HFF-Myc (cell line): ENCODE data around the gene TIGIT.

Experiments
- DNase-seq: peaks from one replicate; pipeline ENCODE4 v3.0.0-alpha.2; 2011; ENCODE audit warnings: low read depth; ENCODE audit errors: extremely low read depth
- H3K4me3 ChIP-seq: replicated peaks from 2 replicates; pipeline ENCODE4 v1.5.1; 2011; ENCODE audit warnings: low read depth, mild to moderate bottlenecking, control low read depth, low read length
- TF ChIP-seq, protein P1 (sequence below): IDR thresholded peaks from 2 replicates; pipeline ENCODE4 v1.5.1; 2012; ENCODE audit warnings: mild to moderate bottlenecking, low read depth, low read length, control low read depth; ENCODE audit errors: missing control alignments

TIGIT gene

DNA sequence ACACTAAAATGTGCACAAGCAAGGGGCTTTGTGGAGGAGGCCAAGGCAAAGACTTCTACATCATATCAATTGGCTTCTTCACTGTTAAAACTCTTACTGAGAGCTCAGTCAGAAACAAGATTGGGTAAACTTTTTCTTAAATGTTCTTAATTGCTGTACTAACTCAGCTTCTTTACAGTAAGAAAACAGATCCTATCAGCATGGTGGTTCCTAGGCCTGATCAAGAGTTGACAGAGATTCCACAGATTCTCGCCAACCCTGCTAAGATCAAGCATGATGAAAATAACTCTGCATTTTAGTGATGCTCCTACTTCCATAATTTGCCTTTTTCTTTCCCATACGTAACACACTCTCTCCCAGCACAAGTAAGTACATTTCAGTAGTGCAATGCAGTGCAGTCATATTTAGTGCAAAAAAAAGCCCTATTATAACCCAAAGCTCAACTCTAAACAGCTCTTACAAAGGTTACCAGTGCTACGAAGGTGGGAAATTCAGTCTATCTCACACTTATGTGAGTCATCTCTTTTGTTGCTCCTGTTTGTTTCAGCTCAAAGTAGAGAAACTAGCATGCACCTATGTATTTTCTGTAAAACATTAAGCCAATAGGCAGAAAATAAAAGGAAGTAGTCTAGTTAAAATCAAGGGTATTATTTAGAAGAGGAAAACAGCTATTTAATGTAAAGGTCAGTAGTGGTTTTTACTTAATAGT is 29.9 kb downstream of the TIGIT start:
- no peak for DNase-seq
- H3K4me3 ChIP-seq = no peak overlapping the region
- TF ChIP-seq, protein P1, sequence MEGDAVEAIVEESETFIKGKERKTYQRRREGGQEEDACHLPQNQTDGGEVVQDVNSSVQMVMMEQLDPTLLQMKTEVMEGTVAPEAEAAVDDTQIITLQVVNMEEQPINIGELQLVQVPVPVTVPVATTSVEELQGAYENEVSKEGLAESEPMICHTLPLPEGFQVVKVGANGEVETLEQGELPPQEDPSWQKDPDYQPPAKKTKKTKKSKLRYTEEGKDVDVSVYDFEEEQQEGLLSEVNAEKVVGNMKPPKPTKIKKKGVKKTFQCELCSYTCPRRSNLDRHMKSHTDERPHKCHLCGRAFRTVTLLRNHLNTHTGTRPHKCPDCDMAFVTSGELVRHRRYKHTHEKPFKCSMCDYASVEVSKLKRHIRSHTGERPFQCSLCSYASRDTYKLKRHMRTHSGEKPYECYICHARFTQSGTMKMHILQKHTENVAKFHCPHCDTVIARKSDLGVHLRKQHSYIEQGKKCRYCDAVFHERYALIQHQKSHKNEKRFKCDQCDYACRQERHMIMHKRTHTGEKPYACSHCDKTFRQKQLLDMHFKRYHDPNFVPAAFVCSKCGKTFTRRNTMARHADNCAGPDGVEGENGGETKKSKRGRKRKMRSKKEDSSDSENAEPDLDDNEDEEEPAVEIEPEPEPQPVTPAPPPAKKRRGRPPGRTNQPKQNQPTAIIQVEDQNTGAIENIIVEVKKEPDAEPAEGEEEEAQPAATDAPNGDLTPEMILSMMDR = no peak

DNA sequence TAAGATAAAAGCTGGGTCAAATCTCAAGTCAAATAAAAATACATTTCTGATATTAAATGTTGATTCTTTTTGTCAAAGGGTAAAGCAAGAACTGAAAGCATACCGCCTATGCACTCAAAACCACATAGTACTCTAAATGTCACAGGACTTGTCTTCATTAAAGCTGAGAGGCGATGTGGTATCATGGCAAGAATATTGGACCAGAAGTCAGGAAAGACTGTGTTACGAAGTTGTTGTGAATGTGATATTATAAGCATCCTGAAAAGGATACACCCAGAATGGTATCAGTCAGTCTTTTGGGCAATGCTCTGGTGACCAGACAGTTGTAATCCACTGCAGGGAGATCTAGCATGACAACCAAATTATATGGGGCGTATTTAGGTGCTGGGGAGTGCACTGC is 33.8 kb downstream of the TIGIT start:
- DNase-seq = no peak
- TF ChIP-seq, protein P1 = no peak
- H3K4me3 ChIP-seq = no peak overlapping the region

DNA sequence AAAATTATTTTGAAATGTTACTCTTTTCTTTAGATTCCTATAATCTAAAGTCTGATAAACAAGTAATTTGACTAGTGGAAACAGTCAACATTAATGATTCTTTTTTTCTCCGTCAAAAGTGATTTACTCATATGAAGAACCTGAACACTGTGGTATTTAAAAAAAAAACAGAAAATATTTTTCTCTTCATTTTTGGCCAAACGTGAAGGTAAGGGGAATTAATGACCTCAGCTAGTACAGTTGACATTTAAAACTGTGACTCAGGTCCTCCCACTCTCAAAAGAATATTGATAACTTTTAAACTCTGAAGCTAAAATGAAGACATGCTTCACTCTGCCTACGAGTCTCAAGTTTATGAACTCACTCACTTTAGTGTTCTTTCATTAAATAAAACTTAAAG is 34.5 kb downstream of the TIGIT start:
- TF ChIP-seq, protein P1 = no peak

DNA sequence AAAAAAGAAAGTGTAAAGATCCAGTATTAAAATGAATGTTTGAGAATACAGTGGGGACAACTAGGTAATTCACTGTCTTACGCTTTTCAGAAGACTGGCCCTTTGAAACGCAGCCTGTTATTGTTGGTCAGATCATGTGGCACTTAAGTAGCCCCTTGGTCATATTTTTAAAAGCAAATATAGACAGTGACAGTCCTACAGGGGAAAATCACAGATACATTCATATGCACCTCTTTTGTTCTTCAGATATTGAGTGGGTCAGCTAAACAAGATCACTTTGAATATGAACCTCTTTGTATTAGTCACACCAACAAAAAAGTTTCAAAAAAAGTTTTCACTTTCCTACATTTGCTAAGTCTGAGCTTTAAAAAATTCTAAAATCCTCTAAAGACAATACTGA is 36.0 kb downstream of the TIGIT start:
- DNase-seq = no peak
- TF ChIP-seq, protein P1 = no peak
- no peak overlapping the region for H3K4me3 ChIP-seq

More for the DNA sequence above, 34.5 kb downstream of the TIGIT start:
- no peak overlapping the region for H3K4me3 ChIP-seq
- no peak for DNase-seq

DNA sequence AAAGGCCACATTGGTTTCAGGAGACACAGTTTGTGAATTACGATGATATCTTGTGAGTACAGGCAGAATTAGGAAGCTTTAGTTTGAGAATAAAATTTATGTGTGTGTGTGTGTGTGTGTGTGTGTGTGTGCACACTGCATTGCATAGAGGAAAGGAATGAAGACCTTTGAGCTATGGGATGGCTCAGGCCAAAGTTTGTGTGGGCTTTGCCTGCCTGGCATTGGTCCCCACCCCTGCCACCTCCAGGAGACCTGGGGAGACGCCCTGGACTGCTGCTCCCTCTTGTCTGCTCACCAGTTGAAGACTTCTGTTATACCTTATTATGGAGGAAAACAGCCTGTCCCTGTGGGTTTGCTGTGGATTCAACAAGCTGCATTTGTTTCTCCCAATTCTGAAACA is 37.2 kb downstream of the TIGIT start:
- no peak overlapping the region for H3K4me3 ChIP-seq
- DNase-seq = no peak
- TF ChIP-seq, protein P1 = no peak

DNA sequence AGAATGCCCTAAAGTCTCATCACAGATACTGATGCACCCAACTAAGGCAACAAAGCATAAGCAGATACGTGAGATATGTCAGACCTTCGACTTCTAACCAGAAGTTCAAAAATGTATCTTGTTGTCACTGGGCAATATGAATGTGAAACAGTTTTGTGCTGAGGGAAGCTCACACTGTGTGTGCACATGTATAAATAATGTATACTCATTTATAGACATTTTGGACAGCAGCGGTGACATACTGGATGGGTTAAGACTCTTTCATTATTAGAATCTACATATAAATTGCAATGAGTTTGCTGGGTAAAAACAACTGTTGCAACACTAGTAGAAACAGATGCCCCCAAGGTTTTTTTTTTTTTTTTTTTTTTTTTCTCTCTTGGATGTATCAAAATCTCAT is 37.9 kb downstream of the TIGIT start:
- no peak overlapping the region for H3K4me3 ChIP-seq
- TF ChIP-seq, protein P1 = no peak
- no peak for DNase-seq
